PC-3 (cell line): ENCODE data around the gene DNAJC11. TPM values are rescaled to one million over a fixed set of nuclear protein-coding genes. Genes with fewer than 3 reads are reported as not detected.

Experiments
- ATAC-seq: fragments of 200-7000 bp; cut with Tn5 transposase; 2 replicates; pipeline ENCODE4 v1.9.1; 2020; ENCODE audit warnings: mild to moderate bottlenecking, moderate library complexity
- BruUV-seq: library from RNA; stranded (reverse); fragments of 400-500 nt; replicated peaks from 2 replicates; lab custom pipeline; 2021; lab: Mats Ljungman, UMichigan
- CTCF ChIA-PET: fragments of 300-600 bp; sonication (Branson Sonifier 250); formaldehyde crosslinking; loops from one replicate; lab custom pipeline; 2022; ENCODE audit warnings: antibody characterized with exemption; lab: Charles Lee
- POLR2A ChIA-PET: fragments of 300-600 bp; sonication (Branson Sonifier 250); formaldehyde crosslinking; loops from one replicate; lab custom pipeline; 2022; ENCODE audit warnings: antibody characterized with exemption; ENCODE audit not compliant: unreplicated experiment; lab: Charles Lee
- DNase-seq: peaks from one replicate; pipeline ENCODE4 v3.0.0-alpha.2; 2015
- H2AFZ ChIP-seq: fragments of 300-600 bp; sonication (generic); 2 replicates; pipeline ENCODE4 v1.6.0; 2016; ENCODE audit warnings: antibody characterized with exemption, low read length
- H3F3A ChIP-seq: fragments of 300-600 bp; sonication (generic); one replicate; pipeline ENCODE4 v1.6.0; 2017; ENCODE audit warnings: antibody characterized with exemption, low read length, control low read depth, mild to moderate bottlenecking; ENCODE audit not compliant: unreplicated experiment
- H3K27ac ChIP-seq: fragments of 300-600 bp; sonication (generic); 2 replicates; pipeline ENCODE4 v1.5.1; 2016; ENCODE audit warnings: mild to moderate bottlenecking, low read length
- H3K27me3 ChIP-seq: fragments of 300-600 bp; sonication (generic); 2 replicates; pipeline ENCODE4 v1.6.1; 2016; ENCODE audit warnings: low read length, mixed read lengths
- H3K36me3 ChIP-seq: fragments of 300-600 bp; sonication (generic); 2 replicates; pipeline ENCODE4 v1.6.1; 2016; ENCODE audit warnings: low read depth, mixed run types, low read length, mixed read lengths
- H3K4me1 ChIP-seq: fragments of 300-600 bp; sonication (generic); 2 replicates; pipeline ENCODE4 v1.5.1; 2016; ENCODE audit warnings: low read length; ENCODE audit not compliant: insufficient read depth
- H3K4me2 ChIP-seq: fragments of 300-600 bp; sonication (generic); 2 replicates; pipeline ENCODE4 v1.6.0; 2016; ENCODE audit warnings: low read length
- H3K4me3 ChIP-seq: fragments of 300-600 bp; sonication (generic); 2 replicates; pipeline ENCODE4 v1.5.1; 2016; ENCODE audit warnings: mild to moderate bottlenecking, low read length, mixed read lengths
- H3K79me2 ChIP-seq: fragments of 300-600 bp; sonication (generic); 2 replicates; pipeline ENCODE4 v1.6.1; 2017; ENCODE audit warnings: low read length, mixed read lengths
- H3K9ac ChIP-seq: fragments of 300-600 bp; sonication (generic); 2 replicates; pipeline ENCODE4 v1.6.0; 2016; ENCODE audit warnings: mild to moderate bottlenecking, low read length
- H3K9me2 ChIP-seq: fragments of 300-600 bp; sonication (generic); replicated peaks from 2 replicates; pipeline ENCODE4 v1.6.1; 2016; ENCODE audit warnings: mixed run types, low read length, mixed read lengths
- H3K9me3 ChIP-seq: fragments of 300-600 bp; sonication (generic); 2 replicates; pipeline ENCODE4 v1.6.1; 2016; ENCODE audit warnings: low read length, mixed read lengths
- H4K20me1 ChIP-seq: fragments of 300-600 bp; sonication (generic); 2 replicates; pipeline ENCODE4 v1.6.1; 2016; ENCODE audit warnings: low read length, mixed read lengths
- EZH2 ChIP-seq: fragments of 300-600 bp; sonication (generic); IDR thresholded peaks from one replicate; pipeline ENCODE4 v1.6.1; 2017; ENCODE audit warnings: antibody characterized with exemption, mild to moderate bottlenecking, low read length; ENCODE audit not compliant: unreplicated experiment
- EZH2phosphoT487 ChIP-seq: fragments of 300-600 bp; sonication (generic); IDR thresholded peaks from 2 replicates; pipeline ENCODE4 v1.6.1; 2018; ENCODE audit warnings: mild to moderate bottlenecking, antibody characterized with exemption, low read length, borderline replicate concordance
- intact Hi-C: fragments of 100-400 bp; cut with micrococcal nuclease; formaldehyde crosslinking; loops from 2 replicates; pipeline ENCODE4 v1.9.0; 2023
- total RNA-seq: library from RNA; depleted of rRNA; stranded (reverse); fragments of >200 nt; gene quantifications from 2 replicates; pipeline ENCODE4 v1.2.3, GENCODE V29; 2014
- TF ChIP-seq, protein P1 (sequence below): fragments of 300-600 bp; sonication (generic); conservative IDR thresholded peaks from 2 replicates; pipeline ENCODE4 v1.5.1; 2017; ENCODE audit warnings: antibody characterized with exemption, low read depth, mild to moderate bottlenecking, low read length

DNAJC11 gene
- total RNA-seq, 1 experiment from 2014 or later = 105 TPM

DNA sequence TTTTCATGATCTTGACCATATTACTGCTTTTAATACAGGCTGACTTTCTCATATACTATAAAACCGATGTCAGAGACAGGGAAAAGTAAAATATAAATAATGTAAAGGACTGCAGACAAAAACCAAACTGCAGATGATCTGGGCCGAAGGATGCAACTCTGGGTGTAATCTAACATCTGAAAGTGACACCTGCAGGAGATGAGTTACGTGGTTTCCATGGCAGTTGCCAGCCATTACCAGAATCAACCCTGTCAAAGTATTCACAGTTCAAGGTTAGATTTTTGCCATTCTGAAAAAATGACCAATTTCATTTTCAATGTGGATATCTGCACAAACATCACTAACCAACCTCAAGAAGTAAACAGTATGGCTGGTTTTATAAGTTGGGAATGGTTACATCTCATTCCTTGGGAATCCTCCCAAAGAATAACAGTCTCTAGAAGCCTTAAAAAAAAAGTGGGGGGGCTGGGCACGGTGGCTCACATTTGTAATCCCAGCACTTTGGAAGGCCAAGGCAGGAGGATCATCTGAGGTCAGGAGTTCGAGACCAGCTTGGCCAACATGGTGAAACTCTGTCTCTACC, 27.7 kb downstream of the DNAJC11 start:
- H3K27me3 ChIP-seq = no peaks in the 10 kb centered on the region
- no peaks in the 10 kb centered on the region for H3F3A ChIP-seq
- H3K9me2 ChIP-seq = no peaks in the 10 kb centered on the region
- peaks cover 44% of the 10 kb centered on the region for H3K36me3 ChIP-seq
- intact Hi-C loops = no loop called here
- ATAC-seq = no peak
- ChIA-PET POLR2A (no interaction called here), CTCF (interaction anchor here (0.7 kb wide), 1 partner anchor 75 kb away, joined by 5 read pairs; no protein-coding TSS in a partner anchor)
- peaks cover 5% of the 10 kb centered on the region; the same call in 1 of the 2 replicates for H3K79me2 ChIP-seq
- DNase-seq = no peak
- no peak overlapping the region for H3K9ac ChIP-seq
- no TSS peak for BruUV-seq
- no peak overlapping the region for H3K4me3 ChIP-seq
- H3K27ac ChIP-seq = no peak overlapping the region
- H3K9me3 ChIP-seq = no peaks in the 10 kb centered on the region
- no peaks in the 10 kb centered on the region for H4K20me1 ChIP-seq
- H3K4me1 ChIP-seq = no peaks in the 10 kb centered on the region
- TF ChIP-seq EZH2 = no peak
- no peak for TF ChIP-seq EZH2phosphoT487
- TF ChIP-seq, protein P1, sequence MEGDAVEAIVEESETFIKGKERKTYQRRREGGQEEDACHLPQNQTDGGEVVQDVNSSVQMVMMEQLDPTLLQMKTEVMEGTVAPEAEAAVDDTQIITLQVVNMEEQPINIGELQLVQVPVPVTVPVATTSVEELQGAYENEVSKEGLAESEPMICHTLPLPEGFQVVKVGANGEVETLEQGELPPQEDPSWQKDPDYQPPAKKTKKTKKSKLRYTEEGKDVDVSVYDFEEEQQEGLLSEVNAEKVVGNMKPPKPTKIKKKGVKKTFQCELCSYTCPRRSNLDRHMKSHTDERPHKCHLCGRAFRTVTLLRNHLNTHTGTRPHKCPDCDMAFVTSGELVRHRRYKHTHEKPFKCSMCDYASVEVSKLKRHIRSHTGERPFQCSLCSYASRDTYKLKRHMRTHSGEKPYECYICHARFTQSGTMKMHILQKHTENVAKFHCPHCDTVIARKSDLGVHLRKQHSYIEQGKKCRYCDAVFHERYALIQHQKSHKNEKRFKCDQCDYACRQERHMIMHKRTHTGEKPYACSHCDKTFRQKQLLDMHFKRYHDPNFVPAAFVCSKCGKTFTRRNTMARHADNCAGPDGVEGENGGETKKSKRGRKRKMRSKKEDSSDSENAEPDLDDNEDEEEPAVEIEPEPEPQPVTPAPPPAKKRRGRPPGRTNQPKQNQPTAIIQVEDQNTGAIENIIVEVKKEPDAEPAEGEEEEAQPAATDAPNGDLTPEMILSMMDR = no peak
- H2AFZ ChIP-seq = no peak overlapping the region
- H3K4me2 ChIP-seq = no peak overlapping the region

DNA sequence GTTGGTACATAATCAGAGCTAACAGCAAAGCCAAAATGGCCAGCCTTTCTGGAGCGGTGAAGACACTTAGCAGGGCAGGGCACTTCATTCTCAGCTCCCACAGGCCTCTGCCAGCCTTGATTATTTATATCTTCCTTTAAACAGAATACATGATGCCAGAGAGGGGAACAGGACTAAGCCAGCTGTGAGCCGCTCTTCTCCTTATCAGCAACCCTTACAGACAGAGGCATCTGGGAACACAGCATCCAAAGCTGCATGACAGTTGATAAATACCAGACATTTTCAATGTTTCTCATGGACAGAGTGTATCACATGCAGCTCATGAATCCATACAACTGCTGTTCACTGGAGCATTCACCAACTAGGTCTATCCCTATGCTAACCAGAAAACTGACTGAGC, 29.1 kb downstream of the DNAJC11 start:
- no peak overlapping the region for H3K4me3 ChIP-seq
- no peak for DNase-seq
- no peak overlapping the region for H3K27ac ChIP-seq
- ATAC-seq = no peak
- H3K9ac ChIP-seq = no peak overlapping the region
- BruUV-seq = no TSS peak
- TF ChIP-seq, protein P1 = no peak
- no peak for TF ChIP-seq EZH2phosphoT487
- no peak for TF ChIP-seq EZH2
- ChIA-PET POLR2A (interaction anchor here (0.5 kb wide), 1 partner anchor 796 kb away, joined by 4 read pairs; no protein-coding TSS in a partner anchor), CTCF (no interaction called here)
- H3K4me1 ChIP-seq = no peaks in the 10 kb centered on the region
- H2AFZ ChIP-seq = no peak overlapping the region
- H3K9me3 ChIP-seq = no peaks in the 10 kb centered on the region
- no peaks in the 10 kb centered on the region for H4K20me1 ChIP-seq
- peaks cover 5% of the 10 kb centered on the region; the same call in 1 of the 2 replicates for H3K79me2 ChIP-seq
- intact Hi-C loops = no loop called here
- no peak overlapping the region for H3K4me2 ChIP-seq
- H3K9me2 ChIP-seq = no peaks in the 10 kb centered on the region
- no peaks in the 10 kb centered on the region for H3K27me3 ChIP-seq
- H3K36me3 ChIP-seq = peaks cover 35% of the 10 kb centered on the region
- H3F3A ChIP-seq = no peaks in the 10 kb centered on the region

DNA sequence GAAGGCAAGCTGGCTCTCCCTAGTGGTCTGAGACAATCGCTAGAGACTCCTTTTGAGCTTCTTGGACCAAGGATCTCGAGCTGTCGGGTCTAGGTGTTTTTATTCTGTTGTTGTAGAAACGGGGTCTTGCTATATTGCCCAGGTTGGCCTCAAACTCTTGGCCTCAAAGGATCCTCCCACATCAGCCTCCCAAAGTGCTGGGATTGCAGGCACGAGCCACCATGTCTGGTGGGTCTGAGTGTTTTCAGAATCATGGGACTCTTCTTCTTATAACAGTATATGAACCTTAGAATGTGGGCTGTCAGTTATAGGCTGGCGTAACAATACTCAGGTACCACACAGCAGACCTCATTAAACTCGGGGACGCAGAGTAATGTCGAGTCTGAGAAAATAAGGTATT, 33.1 kb downstream of the DNAJC11 start:
- H3K9me3 ChIP-seq = no peaks in the 10 kb centered on the region
- ATAC-seq (no peak), DNase-seq (no peak)
- intact Hi-C loops = no loop called here
- no peak overlapping the region for H2AFZ ChIP-seq
- H3K79me2 ChIP-seq = peaks cover 8% of the 10 kb centered on the region; the same call in 1 of the 2 replicates
- no TSS peak for BruUV-seq
- no peak overlapping the region for H3K4me2 ChIP-seq
- no peaks in the 10 kb centered on the region for H3F3A ChIP-seq
- H3K4me3 ChIP-seq = no peak overlapping the region
- CTCF ChIA-PET = no interaction called here
- no peaks in the 10 kb centered on the region for H3K4me1 ChIP-seq
- no peaks in the 10 kb centered on the region for H3K9me2 ChIP-seq
- H3K27ac ChIP-seq = no peak overlapping the region
- no peak for TF ChIP-seq EZH2
- TF ChIP-seq EZH2phosphoT487 = no peak
- TF ChIP-seq, protein P1 = no peak
- peaks cover 30% of the 10 kb centered on the region for H3K36me3 ChIP-seq
- POLR2A ChIA-PET = no interaction called here
- no peak overlapping the region for H3K9ac ChIP-seq
- no peaks in the 10 kb centered on the region for H3K27me3 ChIP-seq
- H4K20me1 ChIP-seq = no peaks in the 10 kb centered on the region
